HepG2 (cell line): ENCODE results near the gene CLIC3. TPM values are rescaled to one million over a fixed set of nuclear protein-coding genes. Genes with fewer than 3 reads are reported as not detected.

Experiments
- ATAC-seq: fragments of 200-7000 bp; cut with Tn5 transposase; 3 replicates; pipeline ENCODE4 v1.9.1; 2020; ENCODE audit warnings: mild to moderate bottlenecking, moderate library complexity
- BruUV-seq: library from RNA; stranded (reverse); fragments of 400-500 nt; replicated peaks from 2 replicates; lab custom pipeline; 2021; lab: Mats Ljungman, UMichigan
- CTCF ChIA-PET: fragments of 300-600 bp; formaldehyde crosslinking; extraction: SDS; loops from one replicate; lab custom pipeline; 2021; ENCODE audit warnings: low total read pairs, inconsistent platforms, low intra/inter-chr PET ratio; lab: Yijun Ruan, JAX
- POLR2A ChIA-PET: fragments of 350-600 bp; sonication (Branson Sonifier 250); formaldehyde crosslinking; loops from one replicate; lab custom pipeline; 2020; ENCODE audit warnings: antibody characterized with exemption, inconsistent platforms; lab: Yijun Ruan, JAX
- DNase-seq: peaks from one replicate; pipeline ENCODE4 v3.0.0-alpha.2; 2015; ENCODE audit warnings: low spot score
- FAIRE-seq: peaks from 3 replicates; lab custom pipeline; 2011; peaks lifted over from hg19 to GRCh38; lab: Jason Lieb, UNC
- H2AFZ ChIP-seq: one replicate; pipeline ENCODE4 v1.6.1; 2011; ENCODE audit warnings: low read length, inconsistent platforms
- H3K27ac ChIP-seq: fragments of 300-600 bp; 3 replicates; pipeline ENCODE4 v1.8.0; 2011; ENCODE audit warnings: mixed run types, mild to moderate bottlenecking, mixed read lengths, low read length, inconsistent platforms; ENCODE audit not compliant: insufficient read depth; ENCODE audit errors: extremely low read length
- H3K27me3 ChIP-seq, 2 experiments: fragments of 200-600 bp in 1 of 2; 2 replicates in 1 of 2; 3 replicates in 1 of 2; pipeline versions ENCODE4 v1.6.0 to v1.8.0; 2011; ENCODE audit warnings: low read length in 2 of 2, mild to moderate bottlenecking in 2 of 2, moderate library complexity in 2 of 2, inconsistent platforms in 1 of 2; ENCODE audit not compliant: insufficient read depth in 2 of 2, control insufficient read depth in 1 of 2
- H3K36me3 ChIP-seq, 2 experiments: fragments of 200-600 bp in 1 of 2; replicated peaks in 1 of 2; 2 replicates in 1 of 2; 3 replicates in 1 of 2; pipeline versions ENCODE4 v1.5.1 to v1.8.0; 2011; ENCODE audit warnings: low read length in 2 of 2, inconsistent platforms in 1 of 2; ENCODE audit not compliant: insufficient read depth in 2 of 2, control insufficient read depth in 1 of 2
- H3K4me1 ChIP-seq: 2 replicates; pipeline ENCODE4 v1.5.1; 2012; ENCODE audit warnings: low read length, inconsistent platforms; ENCODE audit not compliant: insufficient read depth
- H3K4me2 ChIP-seq: 2 replicates; pipeline ENCODE4 v1.6.0; 2011; ENCODE audit warnings: low read depth, low read length, inconsistent platforms
- H3K4me3 ChIP-seq, 3 experiments: fragments of 200-600 bp in 1 of 3; sonication (generic), shearing (Covaris generic) in 1 of 3; replicated peaks in 1 of 3; 2 replicates each; pipeline ENCODE4 v1.5.1; 2011 to 2016; ENCODE audit warnings: low read length in 3 of 3, inconsistent platforms in 2 of 3, low read depth in 2 of 3, mild to moderate bottlenecking in 2 of 3, control low read depth in 1 of 3, mixed read lengths in 1 of 3; ENCODE audit not compliant: insufficient read depth in 1 of 3
- H3K79me2 ChIP-seq: one replicate; pipeline ENCODE4 v1.6.1; 2011; ENCODE audit warnings: low read length, inconsistent platforms; ENCODE audit not compliant: insufficient read depth
- H3K9ac ChIP-seq: 2 replicates; pipeline ENCODE4 v1.6.0; 2011; ENCODE audit warnings: mild to moderate bottlenecking, low read depth, low read length, inconsistent platforms; ENCODE audit not compliant: insufficient read depth
- H3K9me3 ChIP-seq: 2 replicates; pipeline ENCODE4 v1.5.1; 2012; ENCODE audit warnings: mild to moderate bottlenecking, low read length
- H4K20me1 ChIP-seq: 2 replicates; pipeline ENCODE4 v1.6.0; 2011; ENCODE audit warnings: inconsistent platforms, mild to moderate bottlenecking, low read length, moderate library complexity; ENCODE audit not compliant: insufficient read depth
- BCL6 ChIP-seq: IDR thresholded peaks from 2 replicates; pipeline ENCODE4 v1.6.1; 2016; ENCODE audit warnings: missing genetic modification reagents, missing compliant biosample characterization
- NR3C1 ChIP-seq: sonication (generic); formaldehyde crosslinking; IDR thresholded peaks from 2 replicates; pipeline ENCODE4 v1.4.0; 2020; ENCODE audit warnings: missing genetic modification reagents
- RXRA ChIP-seq: sonication (generic); formaldehyde crosslinking; IDR thresholded peaks from 2 replicates; pipeline ENCODE4 v1.5.1; 2020; ENCODE audit warnings: missing genetic modification reagents
- TEAD3 ChIP-seq: optimal IDR thresholded peaks from 2 replicates; pipeline ENCODE3; 2016; ENCODE audit warnings: borderline replicate concordance
- ZFP91 ChIP-seq: sonication (generic); formaldehyde crosslinking; IDR thresholded peaks from 2 replicates; pipeline ENCODE4 v1.9.0; 2022; ENCODE audit warnings: missing genetic modification reagents, mild to moderate bottlenecking, borderline replicate concordance
- ZHX1 ChIP-seq: sonication (generic); formaldehyde crosslinking; IDR thresholded peaks from 2 replicates; pipeline ENCODE4 v1.8.1; 2022; ENCODE audit warnings: low read depth, mild to moderate bottlenecking, missing genetic modification reagents
- ZNF501 ChIP-seq: sonication (generic); formaldehyde crosslinking; IDR thresholded peaks from 2 replicates; pipeline ENCODE4 v1.5.1; 2020; ENCODE audit warnings: mild to moderate bottlenecking, moderate library complexity, missing genetic modification reagents
- ZSCAN9 ChIP-seq: IDR thresholded peaks from 2 replicates; pipeline ENCODE4 v1.6.1; 2016; ENCODE audit warnings: borderline replicate concordance
- WGBS: methylation state at CpG from one replicate; pipeline ENCODE4 v1.1.6; 2017; ENCODE audit warnings: low lambda C conversion rate; 5-methylcytosine and 5-hydroxymethylcytosine counted together
- in situ Hi-C: cut with HindIII; loops from 2 replicates; pipeline ENCODE4 v1.10.0; 2017; ENCODE audit warnings: low pct_unique_long_range_greater_than_20kb; ENCODE audit not compliant: extremely low pct_ligation_motif_present
- intact Hi-C: fragments of 100-400 bp; cut with micrococcal nuclease; formaldehyde crosslinking; loops from one replicate; pipeline ENCODE4 v1.10.0; 2022; ENCODE audit not compliant: unreplicated experiment
- polyA plus RNA-seq, 8 experiments: library from polyadenylated mRNA; depleted of rRNA in 3 of 8; stranded (reverse) in 7 of 8; unstranded in 1 of 8; fragments of >200 nt; fragmentation: Illumina TruSeq in 4 of 8; extraction: Trizol in 4 of 8; gene quantifications; 2 replicates each; pipeline versions ENCODE4 v1.2.1 to v1.2.3, GENCODE V29; 2011 to 2016; ENCODE audit warnings: low read depth in 4 of 8, missing spikeins in 1 of 8, mixed read lengths in 1 of 8; ENCODE audit not compliant: insufficient read depth in 1 of 8
- total RNA-seq, 5 experiments: library from RNA; depleted of rRNA; stranded (reverse); fragments of >200 nt; fragmentation: Illumina TruSeq; extraction: Trizol; gene quantifications; 2 replicates each; pipeline ENCODE4 v1.2.3, GENCODE V29; 2016; ENCODE audit warnings: low read depth in 1 of 5

Gene CLIC3
- total and polyA plus RNA-seq, 2 of the 13 experiments (the other 11 are each of a cell fraction or from before 2014, with no cell fraction given), result 0.51 to 1.5 TPM

GRCh38 chr9:137009938-137010732, 13.8 kb upstream of the CLIC3 start (continued):
- no peak for TF ChIP-seq ZHX1 (CRISPR knock-in tag)
- no peak for TF ChIP-seq TEAD3 (CRISPR knock-in tag)
- no peak for TF ChIP-seq NR3C1 (CRISPR knock-in tag)
- TF ChIP-seq ZFP91 (CRISPR knock-in tag), result no peak
- TF ChIP-seq BCL6 (CRISPR knock-in tag), result no peak

- Histone ChIP-seq H3K4me2 (no peak overlapping the region), H3K36me3 (no peaks in the 10 kb centered on the region), H4K20me1 (no peaks in the 10 kb centered on the region), H3K27ac (no peak overlapping the region), H3K27me3 (no peaks in the 10 kb centered on the region), H3K79me2 (no peaks in the 10 kb centered on the region), H2AFZ (no peak overlapping the region), H3K4me1 (no peaks in the 10 kb centered on the region), H3K4me3 (no peak overlapping the region), H3K9me3 (peaks cover 4% of the 10 kb centered on the region; the same call in 1 of the 2 replicates), H3K9ac (no peak overlapping the region)
- no peak for TF ChIP-seq ZNF501
- TF ChIP-seq RXRA (CRISPR knock-in tag), result no peak
- TF ChIP-seq ZSCAN9 (CRISPR knock-in tag), result no peak
- intact Hi-C loops, result no loop called here
- ATAC-seq (no peak), DNase-seq (no peak), FAIRE-seq (no peak)
- in situ Hi-C loops, result no loop called here
- BruUV-seq, result no TSS peak
- WGBS, result 88% methylated on average over 11 of the region's 18 CpGs
- POLR2A ChIA-PET, result no interaction called here
- CTCF ChIA-PET, result no interaction called here
These were observed 12.8 kb upstream of the CLIC3 start for GRCh38 chr9:137009217-137009616.
